GM12878 (cell line): ENCODE results near the gene ELAC1. TPM values are rescaled to one million over a fixed set of nuclear protein-coding genes. Genes with fewer than 3 reads are reported as not detected.

Source experiments
- BACH1 ChIP-seq: fragments of 450-650 bp; IDR thresholded peaks from 2 replicates; pipeline ENCODE4 v1.6.1; 2017; ENCODE audit warnings: mild to moderate bottlenecking, borderline replicate concordance
- CBFB ChIP-seq: IDR thresholded peaks from 2 replicates; pipeline ENCODE4 v1.6.1; 2016; ENCODE audit warnings: antibody characterized with exemption, low read depth
- CBX3 ChIP-seq: fragments of 200-600 bp; sonication (generic); IDR thresholded peaks from 2 replicates; pipeline ENCODE4 v1.6.1; 2016; ENCODE audit warnings: low read depth, borderline replicate concordance
- CHD2 ChIP-seq: IDR thresholded peaks from 2 replicates; pipeline ENCODE4 v1.6.1; 2011; ENCODE audit warnings: low read depth, low read length, improper control_type of control experiment, borderline replicate concordance
- EED ChIP-seq: sonication (generic); IDR thresholded peaks from 2 replicates; pipeline ENCODE4 v1.6.1; 2016; ENCODE audit warnings: antibody characterized with exemption, low read depth
- ESRRA ChIP-seq: IDR thresholded peaks from 2 replicates; pipeline ENCODE4 v1.6.1; 2012; ENCODE audit warnings: mild to moderate bottlenecking, low read length, improper control_type of control experiment
- HDAC2 ChIP-seq: fragments of 200-600 bp; sonication (generic); IDR thresholded peaks from 2 replicates; pipeline ENCODE4 v1.6.1; 2017
- IKZF2 ChIP-seq, 2 experiments: fragments of 450-650 bp; IDR thresholded peaks; 2 replicates each; pipeline ENCODE4 v1.6.1; 2017; ENCODE audit warnings: mild to moderate bottlenecking in 2 of 2, moderate library complexity in 2 of 2
- IRF3 ChIP-seq: fragments of 450-650 bp; IDR thresholded peaks from 2 replicates; pipeline ENCODE4 v1.6.1; 2014; ENCODE audit warnings: mild to moderate bottlenecking
- MLLT1 ChIP-seq: fragments of 450-650 bp; IDR thresholded peaks from 2 replicates; pipeline ENCODE4 v1.6.1; 2016; ENCODE audit warnings: mild to moderate bottlenecking
- NR2C1 ChIP-seq: fragments of 450-650 bp; IDR thresholded peaks from 2 replicates; pipeline ENCODE4 v1.6.1; 2017; ENCODE audit warnings: antibody characterized with exemption, mild to moderate bottlenecking, moderate library complexity
- NR2F1 ChIP-seq: fragments of 450-650 bp; conservative IDR thresholded peaks from 2 replicates; pipeline ENCODE4 v1.6.1; 2017; ENCODE audit warnings: mild to moderate bottlenecking
- PAX5 ChIP-seq: IDR thresholded peaks from 2 replicates; pipeline ENCODE4 v1.6.1; 2011; ENCODE audit warnings: low read depth, low read length, borderline replicate concordance
- POU2F2 ChIP-seq: IDR thresholded peaks from 3 replicates; pipeline ENCODE4 v1.6.1; 2011; ENCODE audit warnings: low read depth, mild to moderate bottlenecking, low read length, borderline replicate concordance
- RELA ChIP-seq: fragments of 450-650 bp; IDR thresholded peaks from 2 replicates; pipeline ENCODE4 v1.8.0; 2014; ENCODE audit warnings: borderline replicate concordance; ENCODE audit not compliant: partially characterized antibody
- SPI1 ChIP-seq: IDR thresholded peaks from 2 replicates; pipeline ENCODE4 v1.6.1; 2011; ENCODE audit warnings: low read depth, mild to moderate bottlenecking, low read length, moderate library complexity, borderline replicate concordance; ENCODE audit not compliant: insufficient read depth
- SRF ChIP-seq, 2 experiments: IDR thresholded peaks; 2 replicates each; pipeline ENCODE4 v1.6.1; 2011; ENCODE audit warnings: low read depth in 2 of 2, low read length in 2 of 2, mild to moderate bottlenecking in 1 of 2, moderate library complexity in 1 of 2
- SUZ12 ChIP-seq: fragments of 200-600 bp; sonication (generic); IDR thresholded peaks from one replicate; pipeline ENCODE4 v1.6.1; 2018; ENCODE audit warnings: antibody characterized with exemption, mild to moderate bottlenecking; ENCODE audit not compliant: unreplicated experiment
- TAF1 ChIP-seq: IDR thresholded peaks from 2 replicates; pipeline ENCODE4 v1.6.1; 2011; ENCODE audit warnings: mild to moderate bottlenecking, low read depth, low read length, borderline replicate concordance
- WRNIP1 ChIP-seq: IDR thresholded peaks from 2 replicates; pipeline ENCODE4 v1.6.1; 2011; ENCODE audit warnings: low read depth, low read length, improper control_type of control experiment, borderline replicate concordance
- ZNF592 ChIP-seq: fragments of 450-650 bp; IDR thresholded peaks from 2 replicates; pipeline ENCODE4 v1.6.1; 2017; ENCODE audit warnings: mild to moderate bottlenecking, moderate library complexity
- polyA plus RNA-seq, 11 experiments: library from polyadenylated mRNA; depleted of rRNA in 4 of 11; unstranded in 6 of 11; stranded (reverse) in 5 of 11; fragments of >200 nt; fragmentation: Nextera tagmentation in 4 of 11; fragmentation: Illumina TruSeq in 1 of 11; extraction: Ambion mirVana in 4 of 11; extraction: Trizol in 1 of 11; gene quantifications; 1 replicate in 1 of 11; 2 replicates in 10 of 11; pipeline versions ENCODE4 v1.2.1 to v1.2.3, GENCODE V29; 2011 to 2016; ENCODE audit warnings: inconsistent platforms in 2 of 11, missing spikeins in 2 of 11, low read depth in 1 of 11
- total RNA-seq, 4 experiments: library from RNA; depleted of rRNA in 3 of 4; stranded (reverse); fragments of >200 nt in 3 of 4; fragmentation: Illumina TruSeq in 1 of 4; extraction: Trizol in 1 of 4; gene quantifications; 2 replicates each; pipeline versions ENCODE4 v1.2.1 to v1.2.3, GENCODE V29; 2013 to 2021
- TF ChIP-seq, protein P1 (sequence below): IDR thresholded peaks from 2 replicates; pipeline ENCODE4 v1.6.1; 2012; ENCODE audit warnings: low read depth, low read length, improper control_type of control experiment

Gene ELAC1
- total and polyA plus RNA-seq, 10 of the 15 experiments (the other 5 are each of a cell fraction or from before 2014, with no cell fraction given): 4.9 to 23.0 (median 9.8) TPM

GRCh38 chr18:50967714-50968661, at the start of gene ELAC1 (continued):
- TF ChIP-seq EED (no peak), CBFB (0 out of 2 replicates have a peak, but pooled peaks have one; percentile 18), TAF1 (peak; percentile 98), IRF3 (no peak), SRF (IDR thresholded peaks at IDR 0.05; ENCODE audit: low read depth in 2 of 2, low read length in 2 of 2) (no peak), PAX5 (no peak), NR2C1 (peak; percentile 62), ZNF592 (no peak), SPI1 (peak; percentile 55; the same call in 1 of the 2 replicates), SUZ12 (no peak), ESRRA (no peak), IKZF2 (IDR thresholded peaks at IDR 0.05) (peak; percentile 36 to 41; a peak in 1 of 4 replicates), NR2F1 (no peak; the same call in none of the 2 replicates), BACH1 (peak; percentile 83; the same call in 1 of the 2 replicates), POU2F2 (peak; percentile 76; the same call in 2 of the 3 replicates), RELA (peak; percentile 74), WRNIP1 (0 out of 2 replicates have a peak, but pooled peaks have one; percentile 52), MLLT1 (no peak), CBX3 (no peak), CHD2 (peak; percentile 16; the same call in 1 of the 2 replicates), HDAC2 (no peak)
- TF ChIP-seq, protein P1, sequence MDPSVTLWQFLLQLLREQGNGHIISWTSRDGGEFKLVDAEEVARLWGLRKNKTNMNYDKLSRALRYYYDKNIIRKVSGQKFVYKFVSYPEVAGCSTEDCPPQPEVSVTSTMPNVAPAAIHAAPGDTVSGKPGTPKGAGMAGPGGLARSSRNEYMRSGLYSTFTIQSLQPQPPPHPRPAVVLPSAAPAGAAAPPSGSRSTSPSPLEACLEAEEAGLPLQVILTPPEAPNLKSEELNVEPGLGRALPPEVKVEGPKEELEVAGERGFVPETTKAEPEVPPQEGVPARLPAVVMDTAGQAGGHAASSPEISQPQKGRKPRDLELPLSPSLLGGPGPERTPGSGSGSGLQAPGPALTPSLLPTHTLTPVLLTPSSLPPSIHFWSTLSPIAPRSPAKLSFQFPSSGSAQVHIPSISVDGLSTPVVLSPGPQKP: peak; percentile 71
